NCI-H2081 treated with DMSO at 0.1 percent for 48 hours (cell line): ENCODE data around the gene CASK.
"Not testable (repeated sequence)": the region's sequence is repeated elsewhere in the genome, so short reads cannot be mapped to it uniquely, and the experiment has no call there.

Source experiments
- DNase-seq: peaks from one replicate; lab custom pipeline; 2025; lab: John Stamatoyannopoulos, UW

The CASK gene

GRCh38 chrX:41689711-41690110 lies 233.6 kb downstream of the CASK start:
- no peak for DNase-seq

GRCh38 chrX:41688835-41689234 lies 234.5 kb downstream of the CASK start, which contains the start of gene GPR34:
GPR34 (plus strand) TSS chrX:41688973; CDS start chrX:41695634, 6,661 bp downstream.
- no peak for DNase-seq

- DNase-seq, result no peak
These were observed 235.2 kb downstream of the CASK start for GRCh38 chrX:41688156-41688555.

GRCh38 chrX:41686788-41687187 lies 236.6 kb downstream of the CASK start:
- DNase-seq, result no peak

GRCh38 chrX:41684940-41685339 lies 238.4 kb downstream of the CASK start:
- DNase-seq, result no peak

GRCh38 chrX:41684138-41684537 lies 239.2 kb downstream of the CASK start:
- DNase-seq, result no peak

GRCh38 chrX:41677183-41678060 lies 245.9 kb downstream of the CASK start:
- no peak for DNase-seq

- not testable (repeated sequence) for DNase-seq
These were observed 247.0 kb downstream of the CASK start for GRCh38 chrX:41676361-41676760.

- DNase-seq, result no peak
These were observed 250.7 kb downstream of the CASK start for GRCh38 chrX:41672643-41673042.

GRCh38 chrX:41671082-41671481 lies 252.3 kb downstream of the CASK start:
- DNase-seq, result no peak

GRCh38 chrX:41670112-41670511 lies 253.2 kb downstream of the CASK start:
- DNase-seq, result no peak

GRCh38 chrX:41667631-41668030 lies 255.7 kb downstream of the CASK start:
- DNase-seq, result no peak

GRCh38 chrX:41666251-41666650 lies 257.1 kb downstream of the CASK start:
- DNase-seq, result no peak

GRCh38 chrX:41665686-41666085 lies 257.7 kb downstream of the CASK start:
- DNase-seq, result no peak

- DNase-seq, result no peak
These were observed 258.4 kb downstream of the CASK start for GRCh38 chrX:41664908-41665307.

GRCh38 chrX:41664375-41664901 lies 258.9 kb downstream of the CASK start:
- no peak for DNase-seq

- no peak for DNase-seq
These were observed 261.8 kb downstream of the CASK start for GRCh38 chrX:41661366-41662095.

GRCh38 chrX:41655631-41656030 lies 267.7 kb downstream of the CASK start:
- DNase-seq, result no peak

GRCh38 chrX:41655101-41655500 lies 268.3 kb downstream of the CASK start:
- no peak for DNase-seq

- DNase-seq, result no peak
These were observed 270.2 kb downstream of the CASK start for GRCh38 chrX:41653125-41653524.

GRCh38 chrX:41646201-41646600 lies 277.2 kb downstream of the CASK start:
- DNase-seq, result not testable (repeated sequence)

GRCh38 chrX:41634284-41634683 lies 289.1 kb downstream of the CASK start:
- no peak for DNase-seq

- no peak for DNase-seq
These were observed 293.3 kb downstream of the CASK start for GRCh38 chrX:41630091-41630490.
